H9 (cell line): ENCODE data around the gene CIT. TPM values are rescaled to one million over a fixed set of nuclear protein-coding genes. Genes with fewer than 3 reads are reported as not detected.

ENCODE experiments used
- DNase-seq: peaks from one replicate; pipeline ENCODE4 v3.0.0-alpha.2; 2017
- H2AFZ ChIP-seq: one replicate; pipeline ENCODE4 v1.6.1; 2013; ENCODE audit warnings: mild to moderate bottlenecking, low read length, control low read depth, moderate library complexity
- H2AK5ac ChIP-seq: 2 replicates; pipeline ENCODE4 v1.6.1; 2013; ENCODE audit warnings: low read length, control low read depth, mixed read lengths; ENCODE audit not compliant: insufficient read length
- H2BK120ac ChIP-seq: one replicate; pipeline ENCODE4 v1.6.1; 2013; ENCODE audit warnings: low read depth, mild to moderate bottlenecking, low read length, control low read depth, inconsistent platforms; ENCODE audit not compliant: poor library complexity, severe bottlenecking
- H2BK12ac ChIP-seq: 2 replicates; pipeline ENCODE4 v1.6.1; 2013; ENCODE audit warnings: low read length, control low read depth, mixed read lengths, low read depth; ENCODE audit not compliant: insufficient read length
- H2BK15ac ChIP-seq: 2 replicates; pipeline ENCODE4 v1.6.1; 2013; ENCODE audit warnings: low read depth, low read length, control low read depth
- H2BK20ac ChIP-seq: one replicate; pipeline ENCODE4 v1.6.1; 2013; ENCODE audit warnings: low read depth, mild to moderate bottlenecking, low read length, control low read depth, inconsistent platforms; ENCODE audit not compliant: poor library complexity, severe bottlenecking
- H2BK5ac ChIP-seq: 2 replicates; pipeline ENCODE4 v1.6.1; 2013; ENCODE audit warnings: low read length, control low read depth, mixed read lengths; ENCODE audit not compliant: insufficient read length
- H3K14ac ChIP-seq: 2 replicates; pipeline ENCODE4 v1.6.1; 2013; ENCODE audit warnings: low read length, control low read depth; ENCODE audit not compliant: insufficient read depth
- H3K18ac ChIP-seq: 2 replicates; pipeline ENCODE4 v1.6.1; 2013; ENCODE audit warnings: low read depth, mild to moderate bottlenecking, mixed read lengths, low read length, control low read depth; ENCODE audit not compliant: insufficient read length
- H3K23ac ChIP-seq: 2 replicates; pipeline ENCODE4 v1.6.1; 2013; ENCODE audit warnings: low read length, control low read depth, mixed read lengths, low read depth; ENCODE audit not compliant: insufficient read length
- H3K23me2 ChIP-seq: 2 replicates; pipeline ENCODE4 v1.6.1; 2013; ENCODE audit warnings: low read depth, mild to moderate bottlenecking, mixed read lengths, low read length, control low read depth; ENCODE audit not compliant: insufficient read length, poor library complexity, severe bottlenecking
- H3K27ac ChIP-seq: 2 replicates; pipeline ENCODE4 v1.5.1; 2013; ENCODE audit warnings: low read length, control low read depth, mixed read lengths, low read depth; ENCODE audit not compliant: insufficient read length
- H3K27me3 ChIP-seq: 2 replicates; pipeline ENCODE4 v1.6.1; 2013; ENCODE audit warnings: low read length, control low read depth, inconsistent platforms; ENCODE audit not compliant: insufficient read depth
- H3K4ac ChIP-seq: 2 replicates; pipeline ENCODE4 v1.6.1; 2013; ENCODE audit warnings: low read depth, mild to moderate bottlenecking, control low read depth, inconsistent platforms, low read length, moderate library complexity
- H3K4me1 ChIP-seq: 2 replicates; pipeline ENCODE4 v1.6.1; 2013; ENCODE audit warnings: low read length, control low read depth, inconsistent platforms; ENCODE audit not compliant: insufficient read depth
- H3K4me2 ChIP-seq: 2 replicates; pipeline ENCODE4 v1.6.1; 2013; ENCODE audit warnings: low read length, control low read depth, mixed read lengths; ENCODE audit not compliant: insufficient read length, insufficient read depth
- H3K56ac ChIP-seq: 2 replicates; pipeline ENCODE4 v1.6.1; 2013; ENCODE audit warnings: low read depth, mild to moderate bottlenecking, mixed read lengths, low read length, control low read depth; ENCODE audit not compliant: insufficient read length
- H3K79me1 ChIP-seq: 2 replicates; pipeline ENCODE4 v1.6.1; 2013; ENCODE audit warnings: low read depth, mild to moderate bottlenecking, moderate library complexity, low read length, control low read depth, inconsistent platforms; ENCODE audit not compliant: insufficient read depth, poor library complexity, severe bottlenecking
- H3K79me2 ChIP-seq: 2 replicates; pipeline ENCODE4 v1.6.1; 2013; ENCODE audit warnings: low read length, control low read depth, inconsistent platforms; ENCODE audit not compliant: insufficient read depth
- H3K9ac ChIP-seq: 2 replicates; pipeline ENCODE4 v1.6.1; 2013; ENCODE audit warnings: low read length, control low read depth, mixed read lengths; ENCODE audit not compliant: insufficient read length; ENCODE audit errors: extremely low read depth
- H3K9me3 ChIP-seq: one replicate; pipeline ENCODE4 v1.6.1; 2013; ENCODE audit warnings: low read depth, low read length, inconsistent platforms; ENCODE audit not compliant: control insufficient read depth
- H3T11ph ChIP-seq: one replicate; pipeline ENCODE4 v1.6.1; 2013; ENCODE audit warnings: mild to moderate bottlenecking, low read length, control low read depth, inconsistent platforms
- H4K20me1 ChIP-seq: one replicate; pipeline ENCODE4 v1.6.1; 2013; ENCODE audit not compliant: control insufficient read depth, insufficient read length, insufficient read depth
- H4K5ac ChIP-seq: 2 replicates; pipeline ENCODE4 v1.6.1; 2013; ENCODE audit warnings: low read depth, mild to moderate bottlenecking, mixed read lengths, low read length, control low read depth; ENCODE audit not compliant: insufficient read length
- H4K8ac ChIP-seq: replicated peaks from 2 replicates; pipeline ENCODE4 v1.6.1; 2013; ENCODE audit warnings: low read length, control low read depth, mixed read lengths, low read depth; ENCODE audit not compliant: insufficient read length
- H4K91ac ChIP-seq: 2 replicates; pipeline ENCODE4 v1.6.1; 2013; ENCODE audit warnings: low read depth, mild to moderate bottlenecking, moderate library complexity, mixed read lengths, low read length, control low read depth; ENCODE audit not compliant: insufficient read length
- H3K27ac Mint-ChIP-seq, 3 experiments: 2 replicates in 2 of 3; 3 replicates in 1 of 3; pipeline ENCODE4 v1.8.0; 2020 to 2021; ENCODE audit warnings: mixed read lengths in 3 of 3, mild to moderate bottlenecking in 1 of 3, moderate library complexity in 1 of 3
- H3K27me3 Mint-ChIP-seq: 2 replicates; pipeline ENCODE4 v1.8.0; 2021; ENCODE audit warnings: low read depth, mild to moderate bottlenecking, moderate library complexity, mixed read lengths
- H3K36me3 Mint-ChIP-seq, 3 experiments: 2 replicates in 2 of 3; 3 replicates in 1 of 3; pipeline ENCODE4 v1.8.0; 2020 to 2021; ENCODE audit warnings: low read depth in 3 of 3, mixed read lengths in 3 of 3; ENCODE audit not compliant: insufficient read depth in 1 of 3
- H3K4me1 Mint-ChIP-seq, 2 experiments: 2 replicates each; pipeline ENCODE4 v1.8.0; 2020; ENCODE audit warnings: mixed read lengths in 2 of 2
- H3K4me3 Mint-ChIP-seq, 2 experiments: 2 replicates in 1 of 2; 3 replicates in 1 of 2; pipeline ENCODE4 v1.8.0; 2020 to 2021; ENCODE audit warnings: mild to moderate bottlenecking in 2 of 2, mixed read lengths in 2 of 2, moderate library complexity in 1 of 2
- H3K9me3 Mint-ChIP-seq, 2 experiments: 2 replicates in 1 of 2; 3 replicates in 1 of 2; pipeline ENCODE4 v1.8.0; 2020; ENCODE audit warnings: mild to moderate bottlenecking in 2 of 2, mixed read lengths in 2 of 2, moderate library complexity in 1 of 2
- CTCF ChIP-seq: fragments of 200-600 bp; sonication (generic); conservative IDR thresholded peaks from 3 replicates; pipeline ENCODE4 v1.8.0; 2021; ENCODE audit warnings: antibody characterized with exemption, mild to moderate bottlenecking
- WGBS: extraction: QIAGEN DNeasy Blood & Tissue Kit; methylation state at CpG from one replicate; pipeline ENCODE4 v1.1.7; 2013; ENCODE audit warnings: missing lambda C conversion rate, low lambda C conversion rate, mixed read lengths; ENCODE audit not compliant: insufficient read length; ENCODE audit errors: extremely low coverage; 5-methylcytosine and 5-hydroxymethylcytosine counted together
- total RNA-seq: library from RNA; stranded (reverse); gene quantifications from 2 replicates; pipeline ENCODE4 v1.2.1, GENCODE V29; 2021

The CIT gene
- total RNA-seq, 1 experiment from 2014 or later, result 55.3 TPM

GRCh38 chr12:119674560-119674959, 202.6 kb downstream of the CIT start:
- Mint-ChIP-seq H3K27ac (no peak overlapping the region), H3K27me3 (no peaks in the 10 kb centered on the region), H3K4me1 (peaks cover 10 to 19% of the 10 kb centered on the region in 2 experiments), H3K9me3 (no peaks in the 10 kb centered on the region), H3K4me3 (no peak overlapping the region), H3K36me3 (peaks cover 64 to 99% (median 90%) of the 10 kb centered on the region in 3 experiments)
- TF ChIP-seq CTCF, result no peak
- no peak for DNase-seq
- H3K56ac ChIP-seq, result no peak overlapping the region
- no peak overlapping the region for H3K18ac ChIP-seq
- no peak overlapping the region for H2AFZ ChIP-seq
- no peaks in the 10 kb centered on the region for H4K20me1 ChIP-seq
- no peak overlapping the region for H3T11ph ChIP-seq
- H2BK5ac ChIP-seq, result no peak overlapping the region
- H3K23ac ChIP-seq, result no peak overlapping the region
- no peak overlapping the region for H3K27ac ChIP-seq
- H3K27me3 ChIP-seq, result no peaks in the 10 kb centered on the region
- peaks cover 4% of the 10 kb centered on the region for H3K79me1 ChIP-seq
- no peak overlapping the region for H2BK15ac ChIP-seq
- H4K5ac ChIP-seq, result no peak overlapping the region
- H2BK120ac ChIP-seq, result no peak overlapping the region
- H3K4me1 ChIP-seq, result no peaks in the 10 kb centered on the region
- H3K79me2 ChIP-seq, result no peaks in the 10 kb centered on the region
- H3K9ac ChIP-seq, result no peak overlapping the region
- no CpG with 5 or more reads among the region's 4 CpGs for WGBS
- no peak overlapping the region for H3K4me2 ChIP-seq
- H3K14ac ChIP-seq, result no peak overlapping the region
- H2AK5ac ChIP-seq, result no peak overlapping the region
- no peaks in the 10 kb centered on the region for H3K9me3 ChIP-seq
- no peak overlapping the region for H4K91ac ChIP-seq
- H3K4ac ChIP-seq, result no peak overlapping the region
- H4K8ac ChIP-seq, result no peak overlapping the region
- H2BK12ac ChIP-seq, result no peak overlapping the region
- H3K23me2 ChIP-seq, result no peaks in the 10 kb centered on the region
- H2BK20ac ChIP-seq, result no peak overlapping the region
